ENCODE measurements around the gene IRAK1BP1.

GRCh38 chr6:78867370-78868040, at the start of gene IRAK1BP1:
- TF ChIP-seq, protein P1, sequence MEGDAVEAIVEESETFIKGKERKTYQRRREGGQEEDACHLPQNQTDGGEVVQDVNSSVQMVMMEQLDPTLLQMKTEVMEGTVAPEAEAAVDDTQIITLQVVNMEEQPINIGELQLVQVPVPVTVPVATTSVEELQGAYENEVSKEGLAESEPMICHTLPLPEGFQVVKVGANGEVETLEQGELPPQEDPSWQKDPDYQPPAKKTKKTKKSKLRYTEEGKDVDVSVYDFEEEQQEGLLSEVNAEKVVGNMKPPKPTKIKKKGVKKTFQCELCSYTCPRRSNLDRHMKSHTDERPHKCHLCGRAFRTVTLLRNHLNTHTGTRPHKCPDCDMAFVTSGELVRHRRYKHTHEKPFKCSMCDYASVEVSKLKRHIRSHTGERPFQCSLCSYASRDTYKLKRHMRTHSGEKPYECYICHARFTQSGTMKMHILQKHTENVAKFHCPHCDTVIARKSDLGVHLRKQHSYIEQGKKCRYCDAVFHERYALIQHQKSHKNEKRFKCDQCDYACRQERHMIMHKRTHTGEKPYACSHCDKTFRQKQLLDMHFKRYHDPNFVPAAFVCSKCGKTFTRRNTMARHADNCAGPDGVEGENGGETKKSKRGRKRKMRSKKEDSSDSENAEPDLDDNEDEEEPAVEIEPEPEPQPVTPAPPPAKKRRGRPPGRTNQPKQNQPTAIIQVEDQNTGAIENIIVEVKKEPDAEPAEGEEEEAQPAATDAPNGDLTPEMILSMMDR (IDR thresholded peaks at IDR 0.05), result no peak
- TF ChIP-seq POLR2A (IDR thresholded peaks at IDR 0.05) (no peak), EP300 (IDR thresholded peaks at IDR 0.05) (peak in 1 of 2 donors; percentile 72)
